ENCODE results near the gene WSB2. TPM values are rescaled to one million over a fixed set of nuclear protein-coding genes. Genes with fewer than 3 reads are reported as not detected.

Gene WSB2
- total and polyA plus RNA-seq, 4 donors: 20.4 to 41.7 (median 28.3) TPM

- Histone ChIP-seq H3K9me3 (ENCODE audit: control insufficient read depth in 4 of 4, low read length in 3 of 4) (no peaks in the 10 kb centered on the region), H3K27ac (ENCODE audit: low read depth in 1 of 2, low read length in 2 of 2) (peak overlapping the region; percentile 97 to 99), H3K4me1 (ENCODE audit: control insufficient read depth in 4 of 4, insufficient read depth in 4 of 4, low read length in 3 of 4) (peaks cover 14 to 61% (median 37%) of the 10 kb centered on the region in 4 donors), H3K4me3 (ENCODE audit: low read depth in 1 of 3, low read length in 3 of 3) (peak overlapping the region; percentile 86 to 97 (median 95)), H3K27me3 (ENCODE audit: control insufficient read depth in 4 of 4, insufficient read depth in 4 of 4, low read length in 3 of 4) (no peaks in the 10 kb centered on the region), H3K36me3 (ENCODE audit: control insufficient read depth in 4 of 4, insufficient read depth in 3 of 4, low read depth in 1 of 4, low read length in 3 of 4) (no peaks in the 10 kb centered on the region), H3K9ac (ENCODE audit: low read depth in 1 of 2, low read length in 2 of 2) (peak overlapping the region; percentile 92 to 98)
- DNase-seq (ENCODE audit: low spot score): peak; percentile 61
- WGBS: 1% methylated on average over 46 of the region's 46 CpGs
- TF ChIP-seq REST (IDR thresholded peaks at IDR 0.05) (no peak), JUND (IDR thresholded peaks at IDR 0.05) (no peak), TAF1 (conservative IDR thresholded peaks at IDR 0.05) (no peak), NR2F2 (IDR thresholded peaks at IDR 0.05) (no peak), FOXA1 (IDR thresholded peaks at IDR 0.05) (no peak), ATF3 (IDR thresholded peaks at IDR 0.05) (no peak), RAD21 (IDR thresholded peaks at IDR 0.05) (no peak), HNF4G (IDR thresholded peaks at IDR 0.05) (no peak), SP1 (IDR thresholded peaks at IDR 0.05) (no peak), MAX (IDR thresholded peaks at IDR 0.05) (no peak), EGR1 (IDR thresholded peaks at IDR 0.05; ENCODE audit: low read depth in 2 of 2) (no peak), FOXA2 (IDR thresholded peaks at IDR 0.05) (no peak), CTCF (IDR thresholded peaks at IDR 0.05; ENCODE audit: low read depth, low read length, missing input control) (no peak), HNF4A (conservative IDR thresholded peaks at IDR 0.05) (no peak), GABPA (IDR thresholded peaks at IDR 0.05 in 1 of 2, conservative IDR thresholded peaks at IDR 0.05 in 1 of 2) (no peak), ZBTB33 (IDR thresholded peaks at IDR 0.05) (no peak), RXRA (IDR thresholded peaks at IDR 0.05) (no peak), YY1 (IDR thresholded peaks at IDR 0.05) (no peak)
Measured at GRCh38 chr12:118060301-118061010, 523 bp downstream of the WSB2 start.

All from liver (tissue), 9 donors.